NCI-H146 treated with DMSO at 0.1 percent for 48 hours (cell line): ENCODE measurements around the gene CHST3.
"Not testable (repeated sequence)": the region's sequence is repeated elsewhere in the genome, so short reads cannot be mapped to it uniquely, and the experiment has no call there.

Experiments used
- DNase-seq: peaks from one replicate; lab custom pipeline; 2025; ENCODE audit not compliant: unreplicated experiment; lab: John Stamatoyannopoulos, UW

CHST3 gene

DNA sequence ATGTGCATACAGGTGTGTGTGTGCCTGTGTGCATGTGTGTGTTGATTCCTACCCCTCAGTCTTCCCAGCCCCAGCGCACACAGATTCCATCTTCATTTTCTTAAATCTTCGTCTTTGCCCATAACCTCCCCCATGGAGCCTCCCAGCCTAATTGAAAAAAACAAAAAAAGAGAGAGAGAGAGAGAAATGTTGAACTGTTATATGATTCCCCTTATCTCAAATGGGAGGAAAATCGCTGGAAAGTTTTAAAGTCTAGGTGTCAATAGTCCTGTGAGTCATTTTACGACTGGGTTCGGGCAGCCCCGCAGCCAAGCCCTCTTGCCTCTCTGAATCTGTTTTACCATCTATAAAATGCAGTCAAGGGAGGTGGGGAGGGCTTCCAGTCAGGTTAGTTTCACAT lies 63.3 kb downstream of the CHST3 start:
- no peak for DNase-seq

- DNase-seq, result no peak
Measured at GRCh38 chr10:72029414-72029813, 65.2 kb downstream of the CHST3 start.

DNA sequence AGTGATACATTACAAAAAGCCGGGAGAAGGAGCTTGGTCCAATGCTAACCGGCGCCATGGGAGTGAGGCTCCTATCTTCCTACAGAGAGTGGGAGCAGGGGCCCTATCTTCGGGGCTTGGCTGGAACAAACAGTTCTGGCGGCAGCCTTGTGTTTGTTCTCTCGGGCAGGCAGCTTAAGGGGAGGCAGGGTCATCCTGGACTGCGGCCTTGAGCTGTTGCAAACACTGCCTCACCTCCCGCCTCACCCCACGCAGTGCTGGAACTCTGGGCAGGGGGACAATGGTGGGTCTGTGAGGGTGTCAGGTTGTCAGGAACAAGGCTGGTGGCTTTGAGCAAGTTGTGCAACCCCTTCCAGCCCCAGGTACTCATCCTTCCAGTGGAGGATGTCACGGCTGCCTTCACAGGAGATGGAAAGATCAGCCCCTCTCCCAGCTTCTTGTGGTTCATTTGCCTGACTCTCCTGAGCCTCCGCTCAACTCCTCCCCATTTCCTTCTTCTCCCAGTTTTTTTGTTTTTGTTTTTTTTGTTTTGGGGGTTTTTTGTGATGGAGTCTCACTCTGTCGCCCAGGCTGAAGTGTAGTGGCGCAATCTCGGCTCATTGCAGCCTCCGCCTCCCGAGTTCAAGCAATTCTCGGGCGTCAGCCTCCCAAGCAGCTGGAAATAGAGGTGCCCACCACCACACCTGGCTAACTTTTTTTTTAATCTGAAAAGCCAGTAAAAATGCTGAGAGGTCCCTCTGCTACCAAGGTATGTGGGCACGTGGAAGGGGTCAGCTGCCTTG lies 66.8 kb downstream of the CHST3 start:
- no peak for DNase-seq

DNA sequence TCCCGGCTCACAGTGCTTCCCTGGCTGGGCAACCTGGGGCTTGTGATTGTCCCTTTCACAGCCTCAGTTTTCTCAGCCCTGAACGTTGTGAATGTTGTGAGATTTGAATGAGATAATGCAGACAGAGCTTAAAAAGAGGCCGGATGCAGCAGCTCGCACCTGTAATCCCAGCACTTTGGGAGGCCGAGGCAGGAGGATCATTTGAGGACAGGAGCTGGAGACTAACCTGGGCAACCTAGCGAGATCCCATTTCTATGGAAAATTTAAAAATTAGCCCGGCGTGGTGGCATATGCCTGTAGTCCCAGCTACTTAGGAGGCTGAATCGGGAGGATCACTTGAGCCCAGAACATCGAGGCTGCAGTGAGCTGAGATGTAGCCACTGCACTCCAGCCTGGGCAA lies 67.5 kb downstream of the CHST3 start:
- DNase-seq, result no peak

DNA sequence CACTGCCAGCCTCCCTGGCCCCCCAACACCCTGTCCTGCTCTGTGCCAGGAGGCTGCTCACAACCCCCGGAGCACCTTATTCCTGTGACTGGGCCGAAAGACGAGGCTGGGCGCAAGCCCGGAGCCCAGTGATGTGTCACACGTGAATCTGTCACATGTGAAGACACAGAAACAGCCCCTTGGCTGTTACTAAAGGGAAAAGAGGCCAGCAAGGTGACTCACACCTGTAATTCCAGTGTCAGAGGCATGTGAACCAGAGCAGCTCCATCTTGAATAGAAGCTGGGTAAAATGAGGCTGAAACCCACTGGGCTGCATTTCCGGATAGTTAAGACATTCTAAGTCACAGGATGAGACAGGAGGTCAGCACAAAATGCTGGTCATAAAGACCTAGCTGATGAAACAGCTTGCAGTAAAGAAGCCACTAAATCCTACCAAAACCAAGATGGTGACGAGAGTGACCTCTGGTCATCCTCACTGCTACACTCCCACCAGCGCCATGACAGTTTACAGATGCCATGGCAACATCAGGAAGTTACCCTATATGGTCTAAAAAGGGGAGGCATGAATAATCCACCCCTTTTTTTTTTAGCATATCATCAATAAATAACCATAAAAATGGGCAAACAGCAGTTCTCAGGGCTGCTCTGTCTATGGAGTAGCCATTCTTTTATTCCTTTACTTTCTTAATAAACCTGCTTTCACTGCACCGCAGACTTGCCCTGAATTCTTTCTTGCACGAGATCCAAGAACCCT lies 68.4 kb downstream of the CHST3 start:
- DNase-seq, result not testable (repeated sequence)

DNA sequence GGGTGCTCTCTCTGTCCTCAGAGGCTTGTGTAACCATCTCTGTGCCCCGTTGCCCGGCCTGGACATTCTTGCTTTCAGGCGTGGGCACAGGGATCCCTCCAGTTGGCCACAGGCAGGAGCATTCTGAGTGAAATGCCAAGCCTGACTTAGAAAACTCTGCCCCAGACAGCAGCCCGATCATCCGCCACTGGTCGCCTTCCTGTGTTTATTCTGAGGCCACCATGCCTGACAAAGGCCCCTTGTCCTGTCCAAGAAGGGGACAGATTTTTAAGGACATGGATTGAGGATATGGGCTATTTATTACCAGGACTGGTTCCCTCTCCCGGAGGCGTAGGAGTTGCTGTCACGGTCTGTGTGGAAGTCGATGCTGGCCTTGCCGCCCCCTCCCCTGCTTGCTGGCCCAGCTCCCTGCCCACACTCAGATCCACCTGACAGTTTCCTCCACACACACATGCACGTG lies 69.9 kb downstream of the CHST3 start:
- DNase-seq, result no peak

DNA sequence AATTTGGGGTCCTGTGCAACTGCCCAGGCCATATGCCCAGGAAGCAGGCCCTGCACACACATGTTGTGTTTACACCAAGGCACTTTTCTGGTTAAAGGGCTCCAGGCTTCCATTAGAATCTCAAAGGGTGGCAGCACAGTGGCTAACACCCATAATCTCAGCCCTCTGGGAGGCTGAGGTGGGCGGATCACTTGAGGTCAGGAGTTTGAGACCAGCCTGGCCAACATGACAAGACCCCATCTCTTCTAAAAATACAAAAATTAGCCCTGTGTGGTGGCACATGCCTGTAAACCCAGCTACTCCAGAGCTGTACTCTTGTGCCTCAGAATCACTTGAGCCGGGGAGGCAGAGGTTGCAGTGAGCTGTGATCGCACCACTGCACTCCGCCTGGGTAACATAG lies 70.6 kb downstream of the CHST3 start:
- DNase-seq, result no peak

GRCh38 chr10:72035252-72035887 lies 71.2 kb downstream of the CHST3 start:
- no peak for DNase-seq

- no peak for DNase-seq
Measured at GRCh38 chr10:72037266-72037665, 73.1 kb downstream of the CHST3 start.

DNA sequence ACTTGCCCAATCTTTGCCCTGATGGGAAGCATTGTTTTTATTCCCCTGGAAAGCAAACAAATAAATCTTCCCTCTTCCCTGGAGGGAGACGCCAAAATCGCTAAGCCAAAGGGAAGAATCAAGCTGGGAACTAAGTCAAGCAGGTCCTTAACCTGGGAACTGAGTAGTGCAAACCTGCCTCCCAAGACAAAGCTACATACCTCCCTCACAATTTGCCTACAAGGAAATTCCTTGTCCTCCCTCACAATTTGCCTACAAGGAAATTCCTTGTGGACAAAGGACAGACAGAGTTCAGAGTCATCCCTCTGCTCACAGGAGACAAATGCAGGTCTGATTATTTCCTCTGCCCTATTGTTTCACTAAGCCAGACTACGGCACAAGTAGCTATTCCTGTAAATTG lies 73.6 kb downstream of the CHST3 start:
- DNase-seq, result no peak

GRCh38 chr10:72038458-72039001 lies 74.3 kb downstream of the CHST3 start:
- DNase-seq, result no peak

DNA sequence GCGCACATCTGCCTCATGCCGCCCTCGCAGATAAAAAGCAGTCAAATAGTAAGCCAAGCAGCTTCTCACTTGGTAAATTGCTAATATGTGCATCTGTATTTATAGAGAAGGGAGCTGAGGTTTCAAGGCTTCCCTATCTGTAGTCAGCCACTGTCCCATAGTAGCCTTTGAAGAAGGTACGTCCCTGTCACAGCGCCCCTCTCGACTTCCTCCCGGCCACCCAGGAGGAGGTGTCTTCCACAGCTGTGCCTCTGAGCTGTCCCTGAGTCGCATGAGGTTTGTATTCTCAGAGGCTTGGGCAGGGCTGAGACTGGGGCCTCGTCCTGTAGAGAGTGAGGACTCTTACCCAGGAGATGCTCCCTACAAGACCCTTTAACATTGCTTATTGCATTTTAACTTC lies 75.2 kb downstream of the CHST3 start:
- no peak for DNase-seq

GRCh38 chr10:72041491-72041890 lies 77.3 kb downstream of the CHST3 start:
- DNase-seq, result no peak

DNA sequence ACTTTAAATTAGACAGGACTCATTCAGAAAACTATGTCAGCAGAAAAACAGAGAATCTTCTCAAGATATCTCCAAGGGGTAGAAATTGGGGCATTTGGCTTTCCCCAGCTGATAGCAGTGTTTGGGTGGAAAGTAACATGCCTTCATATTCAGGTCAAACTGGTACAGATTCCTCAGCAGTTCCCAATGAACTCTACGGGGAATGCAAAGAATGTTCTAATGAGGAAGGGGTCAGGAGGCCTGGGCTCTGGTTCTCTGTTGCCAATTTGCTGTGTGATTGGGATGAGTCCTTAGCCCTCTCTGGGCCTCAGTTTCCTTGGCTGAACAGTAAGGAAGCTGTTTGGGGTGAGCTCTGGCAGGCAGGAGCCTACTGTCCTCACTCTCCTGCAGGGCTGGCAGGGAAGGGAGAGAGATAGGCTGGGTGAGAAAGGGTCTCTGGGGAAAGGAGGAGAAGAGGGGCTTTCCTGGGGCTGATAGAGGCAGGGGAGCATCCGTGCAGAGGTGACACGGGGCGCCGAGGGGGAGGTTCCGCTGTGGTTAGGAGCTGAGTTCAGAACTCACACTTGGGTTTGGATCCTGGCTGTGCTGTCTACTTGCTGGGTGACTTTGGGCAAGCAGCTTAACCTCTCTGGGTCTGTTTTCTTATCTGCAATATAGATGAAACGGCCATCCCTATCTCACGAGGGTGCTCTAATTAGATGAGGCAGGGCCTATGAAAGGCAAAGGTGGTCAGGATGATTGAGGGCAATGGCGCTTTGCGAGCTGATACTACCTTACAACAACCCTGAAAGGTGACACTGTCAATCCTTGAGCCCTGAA lies 79.0 kb downstream of the CHST3 start:
- DNase-seq, result no peak

DNA sequence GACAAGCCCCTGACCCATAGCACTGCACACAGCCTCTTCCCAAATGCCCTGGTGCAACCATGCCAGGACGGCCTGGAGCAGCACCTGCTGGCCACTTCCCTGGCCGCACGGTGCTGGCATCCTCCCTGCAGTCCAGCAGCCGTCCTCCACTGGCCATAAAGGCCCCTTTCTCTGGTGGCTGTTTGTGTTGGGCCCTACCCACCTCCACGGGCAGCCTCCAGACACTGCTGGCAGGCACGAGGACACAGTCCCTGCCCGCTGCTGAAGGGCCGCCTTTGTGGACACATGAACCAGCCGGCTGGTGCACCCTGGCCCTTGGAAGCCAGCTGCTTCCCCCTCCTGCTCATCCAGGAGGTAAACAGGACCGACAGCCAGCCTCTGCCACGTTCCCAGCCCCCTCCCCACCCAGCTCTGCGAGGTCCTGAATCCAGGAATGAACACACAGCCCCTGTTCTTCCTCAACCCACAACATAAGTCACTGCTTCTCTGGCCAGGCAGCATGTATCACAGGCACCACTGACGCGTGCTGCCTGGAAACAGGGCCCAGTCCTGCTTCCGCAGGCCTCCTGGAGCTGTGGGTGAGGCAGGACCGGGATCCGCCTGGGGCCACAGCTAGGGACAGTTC lies 80.3 kb downstream of the CHST3 start:
- DNase-seq, result no peak

DNA sequence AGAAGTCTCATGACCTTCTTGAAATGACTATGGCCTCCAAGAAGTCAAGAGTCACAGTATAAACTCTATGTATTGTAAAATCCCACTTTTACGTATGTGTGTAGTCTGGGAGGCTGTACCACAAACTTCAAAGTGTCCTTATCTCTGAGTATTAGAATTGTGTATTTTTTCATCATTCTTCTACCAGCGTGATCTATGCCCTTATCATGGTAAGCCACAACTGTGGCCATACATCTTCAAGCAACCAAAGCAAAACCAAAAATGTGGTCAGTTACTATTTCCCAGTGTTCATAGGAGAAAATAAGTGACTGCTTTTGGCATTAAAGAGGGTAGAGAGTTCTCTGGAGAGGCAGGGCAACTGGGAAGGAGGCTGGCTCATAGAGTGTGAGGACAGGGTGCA lies 81.4 kb downstream of the CHST3 start:
- no peak for DNase-seq

- DNase-seq, result peak; percentile 87
Measured at GRCh38 chr10:72048450-72049124, 84.4 kb downstream of the CHST3 start.

DNA sequence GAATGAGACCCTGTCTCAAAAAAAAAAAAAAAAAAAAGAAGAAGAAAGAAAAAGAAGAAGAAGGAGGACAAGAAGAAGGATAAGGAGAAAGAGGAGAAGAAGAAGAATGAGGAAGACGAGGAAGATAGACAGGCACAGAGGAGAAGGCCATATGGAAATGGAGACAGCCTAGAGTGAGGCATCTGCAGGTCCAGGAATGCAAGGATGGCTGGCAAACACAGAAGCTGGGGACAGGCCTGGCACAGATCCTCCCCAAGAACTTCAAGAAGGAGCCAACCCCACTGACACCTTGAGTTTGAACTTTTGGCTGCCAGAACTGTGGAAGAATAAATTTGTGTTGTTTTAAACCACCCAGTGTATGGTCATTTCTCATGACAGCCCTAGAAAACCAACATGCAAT lies 85.3 kb downstream of the CHST3 start:
- no peak for DNase-seq

DNA sequence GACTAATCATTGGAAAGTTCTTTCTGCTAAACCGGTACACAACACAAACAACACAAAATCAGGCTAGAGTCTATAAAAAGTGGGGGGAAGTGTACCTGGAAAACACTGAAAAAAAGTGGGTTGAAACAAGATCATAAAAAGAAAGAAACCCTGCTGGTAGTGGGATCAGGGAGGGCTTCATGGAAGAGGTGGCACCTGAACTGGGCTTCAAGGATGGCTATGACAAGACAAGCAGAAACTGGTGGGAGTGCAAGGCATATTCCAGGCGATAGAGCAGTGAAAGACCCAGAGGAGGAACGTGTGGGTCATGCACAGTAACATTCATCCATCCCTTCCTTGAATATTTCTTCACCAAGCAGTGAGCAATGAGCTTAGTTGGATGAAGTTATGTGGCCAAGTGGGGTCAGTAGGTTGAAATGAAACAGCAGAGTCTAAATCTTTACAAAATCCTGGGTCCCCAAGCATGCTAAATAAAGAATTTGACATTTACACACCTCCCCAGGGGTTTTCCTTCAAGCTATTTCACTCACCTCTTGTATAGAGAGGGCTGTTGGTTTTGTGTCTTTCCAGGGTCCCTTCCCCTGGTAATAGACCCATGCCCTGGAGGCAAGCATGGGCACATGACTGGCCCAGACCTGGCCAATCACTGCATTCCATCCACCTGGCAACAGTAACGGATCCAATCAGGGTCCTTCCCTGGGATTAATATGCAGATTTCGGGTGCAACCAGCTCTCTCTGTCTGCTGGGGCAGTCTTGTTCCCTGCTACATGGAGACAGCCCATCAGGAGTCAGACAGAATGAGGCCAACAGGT lies 86.0 kb downstream of the CHST3 start:
- peak; percentile 39 for DNase-seq
